NCI-H82 (cell line): ENCODE data around the gene NLRP12.
"Not testable (repeated sequence)": the region's sequence is repeated elsewhere in the genome, so short reads cannot be mapped to it uniquely, and the experiment has no call there.

ENCODE experiments used
- DNase-seq: peaks from one replicate; lab custom pipeline; 2025; lab: John Stamatoyannopoulos, UW

NLRP12 gene

DNA sequence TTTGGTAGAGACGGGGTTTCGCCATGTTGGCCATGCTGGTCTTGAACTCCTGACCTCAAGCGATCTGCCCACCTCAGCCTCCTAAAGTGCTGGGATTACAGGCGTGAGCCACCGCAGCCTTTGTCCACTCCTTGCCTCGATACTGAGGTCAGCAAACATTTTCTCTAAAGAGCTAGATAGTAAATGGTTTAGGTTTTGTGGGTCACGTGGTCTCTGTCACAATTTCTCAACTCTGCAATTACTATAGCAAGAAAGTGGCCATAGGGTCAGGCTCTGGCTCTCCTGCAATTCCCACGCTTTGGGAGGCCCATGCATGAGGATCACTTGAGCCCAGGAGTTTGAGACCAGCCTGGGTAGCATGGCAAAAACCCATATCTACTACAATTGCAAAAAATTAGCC is 42.8 kb downstream of the NLRP12 start:
- not testable (repeated sequence) for DNase-seq

DNA sequence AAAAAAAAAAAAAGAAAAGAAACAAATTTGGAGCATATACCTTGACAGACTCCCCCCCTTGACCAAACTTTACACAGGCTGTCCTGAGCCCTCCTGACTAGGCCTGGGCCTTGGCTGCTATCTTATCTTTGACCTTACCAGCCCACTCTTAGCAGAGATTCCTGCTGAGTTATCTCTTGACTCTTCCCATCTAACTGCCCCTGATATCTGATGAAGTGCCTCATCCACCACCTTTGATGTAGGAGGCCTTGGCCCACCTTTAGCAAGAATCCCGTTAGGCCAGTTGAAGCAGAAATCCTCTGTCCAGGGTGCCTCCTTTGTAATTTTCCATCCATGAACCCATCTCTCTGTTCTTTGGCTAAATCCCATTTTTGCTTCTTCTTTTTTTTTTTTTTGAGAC is 43.6 kb downstream of the NLRP12 start:
- no peak for DNase-seq

DNA sequence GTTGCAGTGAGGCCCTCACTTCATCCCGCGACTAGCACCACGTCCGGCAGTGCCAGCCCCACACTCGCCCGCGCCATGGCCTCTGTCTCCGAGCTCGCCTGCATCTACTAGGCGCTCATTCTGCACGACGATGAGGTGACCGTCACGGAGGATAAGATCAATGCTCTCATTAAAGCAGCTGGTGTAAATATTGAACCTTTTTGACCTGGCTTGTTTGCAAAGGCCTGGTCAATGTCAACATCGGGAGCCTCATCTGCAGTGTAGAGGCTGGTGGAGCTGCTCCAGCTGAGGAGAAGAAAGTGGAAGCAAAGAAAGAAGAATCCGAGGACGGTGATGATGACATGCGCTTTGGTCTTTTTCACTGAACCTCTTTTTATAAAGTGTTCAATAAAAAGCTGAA is 48.6 kb downstream of the NLRP12 start:
- no peak for DNase-seq

DNA sequence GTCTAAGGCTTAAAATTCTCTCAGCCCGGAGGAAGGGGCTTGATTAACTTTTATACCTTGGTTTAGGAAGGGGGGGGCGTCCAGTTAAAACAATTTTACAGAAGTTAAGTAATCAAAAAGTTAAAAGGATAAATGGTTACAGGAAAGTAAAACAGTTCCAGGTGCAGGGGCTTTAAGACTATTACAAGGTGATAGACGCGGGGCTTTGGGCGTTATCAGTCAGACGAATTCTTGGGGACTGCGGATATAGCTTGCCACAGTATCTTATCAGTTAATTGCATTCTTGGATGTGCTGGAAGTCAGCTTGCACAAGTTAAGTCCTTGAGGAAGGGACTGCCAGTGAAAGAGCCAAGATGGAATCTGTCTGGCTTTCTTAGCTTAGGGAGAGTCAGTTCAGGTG is 49.6 kb downstream of the NLRP12 start:
- not testable (repeated sequence) for DNase-seq

DNA sequence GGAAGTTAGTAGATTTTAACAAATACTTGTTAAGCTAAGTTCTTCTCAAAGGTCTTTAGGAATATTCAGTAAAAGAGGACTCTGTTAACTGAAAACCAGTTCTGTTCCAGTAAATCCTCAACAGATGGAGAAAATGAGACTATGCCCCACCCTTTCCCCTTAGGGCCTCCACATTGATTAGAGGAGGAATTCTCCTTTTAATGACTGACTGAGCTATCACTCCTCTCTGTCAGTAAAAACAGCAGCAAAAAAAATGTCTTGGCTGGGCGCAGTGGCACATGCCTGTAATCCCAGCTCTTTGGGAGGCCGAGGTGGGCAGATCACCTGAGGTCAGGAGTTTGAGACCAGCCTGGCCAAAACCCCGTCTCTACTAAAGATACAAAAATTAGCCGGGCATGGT is 50.1 kb downstream of the NLRP12 start:
- no peak for DNase-seq

DNA sequence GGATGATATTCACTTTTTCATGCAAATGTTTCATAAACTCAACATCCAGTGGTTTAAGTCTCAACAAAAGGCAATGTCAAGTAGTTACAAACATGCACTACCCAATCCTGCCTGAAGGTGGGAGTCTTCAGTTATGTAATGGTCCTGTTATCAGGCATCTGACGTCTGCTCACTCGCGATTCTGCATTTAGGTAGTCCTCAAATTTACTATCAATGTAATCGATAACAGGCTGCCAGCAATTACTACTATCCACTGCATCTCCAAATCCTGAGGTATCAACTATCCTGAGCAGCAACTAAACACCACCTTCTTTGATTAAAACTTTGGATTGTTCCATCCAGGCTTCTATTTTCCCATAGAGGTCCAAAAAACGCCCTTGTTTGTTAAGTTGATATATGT is 51.2 kb downstream of the NLRP12 start:
- DNase-seq = peak; percentile 69

DNA sequence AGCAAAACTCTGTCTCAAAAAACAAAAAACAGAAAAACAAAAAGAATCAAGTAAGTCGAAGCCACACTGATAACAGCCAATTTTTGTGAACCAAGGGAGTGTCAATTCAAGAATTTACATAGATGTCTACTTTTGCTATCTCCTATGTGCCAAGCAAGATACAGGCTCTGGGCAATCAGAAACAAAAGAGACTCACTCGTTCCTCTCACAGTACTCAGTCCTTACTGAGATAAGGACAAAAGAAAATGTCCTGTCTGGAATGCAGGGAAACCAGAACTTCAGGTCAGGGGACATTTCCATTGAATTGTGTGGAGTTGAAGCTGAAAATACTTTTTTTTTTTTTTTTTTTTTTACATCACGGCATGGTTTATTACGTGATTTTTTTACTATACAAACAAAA is 53.0 kb downstream of the NLRP12 start:
- no peak for DNase-seq

DNA sequence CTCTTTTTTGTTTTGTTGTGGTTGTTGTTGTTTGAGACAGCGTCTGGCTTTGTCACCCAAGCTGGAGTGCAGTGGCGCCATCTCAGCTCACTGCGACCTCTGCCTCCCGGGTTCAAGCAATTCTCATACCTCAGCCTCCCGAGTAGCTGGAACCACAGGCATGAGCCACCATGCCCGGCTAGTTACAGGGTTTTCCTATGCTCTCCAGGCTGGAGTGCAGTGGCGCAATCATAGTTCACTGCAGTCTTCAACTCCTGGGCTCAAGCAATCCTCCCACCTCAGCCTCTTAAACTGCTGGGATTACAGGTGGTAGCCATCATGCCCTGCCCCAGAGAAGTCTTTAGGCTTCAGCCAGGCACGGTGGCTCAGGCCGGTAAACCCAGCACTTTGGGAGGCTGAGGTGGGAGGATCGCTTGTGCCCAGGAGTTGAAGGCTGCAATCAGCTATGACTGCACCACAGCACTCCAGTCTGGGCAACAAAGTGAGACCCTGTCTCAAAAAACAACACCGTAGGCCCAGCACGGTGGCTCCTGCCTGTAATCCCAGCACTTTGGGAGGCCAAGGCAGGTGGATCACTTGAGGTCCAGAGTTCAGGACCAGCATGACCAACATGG is 54.3 kb downstream of the NLRP12 start:
- not testable (repeated sequence) for DNase-seq

DNA sequence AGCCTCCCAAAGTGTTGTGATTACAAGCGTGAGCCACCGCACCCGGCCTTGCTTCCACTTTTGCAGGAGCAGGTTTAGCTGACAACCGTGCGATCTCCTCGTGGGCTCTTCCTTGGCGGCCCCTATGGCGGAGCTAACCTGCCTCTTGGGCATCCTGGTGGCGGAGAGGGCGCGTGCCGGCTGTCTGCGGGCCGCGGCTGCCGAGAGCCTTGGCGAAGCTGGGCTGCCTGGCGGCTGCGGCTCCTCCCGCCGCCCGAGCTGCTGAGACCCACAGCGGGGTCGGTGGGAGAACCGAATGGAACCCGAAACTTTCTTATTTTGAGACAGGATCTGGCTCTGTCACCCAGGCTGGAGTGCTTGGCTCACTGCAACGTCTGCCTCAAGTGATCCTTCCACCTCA is 55.7 kb downstream of the NLRP12 start:
- DNase-seq = no peak

DNA sequence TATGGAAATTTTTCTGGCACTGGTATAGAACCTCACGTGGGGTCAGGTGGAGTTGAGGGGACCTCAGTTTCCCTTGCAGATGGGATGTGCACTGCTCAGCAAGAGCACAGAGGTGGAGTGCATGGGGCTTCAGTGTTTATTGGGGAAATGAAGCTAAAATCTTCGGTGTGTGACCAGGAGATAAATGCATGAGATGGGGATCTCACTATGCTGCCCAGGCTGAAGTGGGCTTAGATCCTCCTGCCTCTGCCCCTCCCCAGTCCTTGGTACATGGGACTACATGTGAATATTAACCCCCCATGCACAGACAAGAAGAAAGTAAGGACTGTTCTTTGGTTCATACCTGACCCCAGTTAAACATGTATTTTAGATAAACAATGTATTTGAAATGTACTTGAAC is 65.1 kb downstream of the NLRP12 start:
- DNase-seq = not testable (repeated sequence)
